ENCODE measurements around the gene AGPAT3. TPM values are rescaled to one million over a fixed set of nuclear protein-coding genes. Genes with fewer than 3 reads are reported as not detected.

AGPAT3 gene
- polyA plus RNA-seq, 6 donors from 2014 or later, result 6.4 to 11.9 (median 8.1) TPM

GRCh38 chr21:43900690-43901089 is 35.7 kb downstream of the AGPAT3 start:
- H3K36me3 Mint-ChIP-seq, result peaks cover 0 to 5% of the 10 kb centered on the region in 2 donors
- H3K4me3 Mint-ChIP-seq, result peak overlapping the region in 1 of 8 donors; percentile 9
- DNase-seq (no peak), ATAC-seq (ENCODE audit: low read depth in 2 of 2) (no peak)
- peak overlapping the region in 1 of 6 donors; percentile 14 for H3K27ac Mint-ChIP-seq
- H3K27me3 Mint-ChIP-seq, result no peaks in the 10 kb centered on the region
- peaks cover 15 to 18% (median 16%) of the 10 kb centered on the region in 3 donors for H3K4me1 Mint-ChIP-seq
- H3K9me3 Mint-ChIP-seq, result peaks cover 0 to 3% (median 0%) of the 10 kb centered on the region in 7 donors

DNA sequence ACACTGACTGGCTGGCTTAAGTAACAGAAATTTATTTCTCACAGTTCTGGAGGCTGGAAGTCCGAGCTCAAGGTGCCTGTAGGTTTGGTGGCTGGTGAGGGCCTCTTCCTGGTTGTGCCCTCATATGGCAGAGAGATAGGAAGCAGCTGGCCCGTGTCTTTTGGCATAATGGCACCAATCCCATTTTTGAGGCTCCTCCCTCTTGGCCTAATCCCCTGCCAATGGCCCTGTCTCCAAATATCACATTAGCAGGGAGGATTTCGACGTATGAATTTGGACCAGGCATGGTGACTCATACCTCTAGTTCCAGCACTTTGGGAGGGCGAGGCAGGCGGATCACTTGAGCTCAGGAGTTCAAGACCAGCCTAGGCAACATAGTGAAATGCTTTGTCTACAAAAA is 37.4 kb downstream of the AGPAT3 start:
- Mint-ChIP-seq H3K4me3 (no peak overlapping the region), H3K27me3 (no peaks in the 10 kb centered on the region), H3K27ac (peak overlapping the region in 1 of 6 donors; percentile 19), H3K4me1 (peaks cover 16 to 19% (median 18%) of the 10 kb centered on the region in 3 donors), H3K36me3 (peaks cover 0 to 11% of the 10 kb centered on the region in 2 donors), H3K9me3 (peaks cover 0 to 3% (median 0%) of the 10 kb centered on the region in 7 donors)
- ATAC-seq (ENCODE audit: low read depth in 2 of 2) (no peak), DNase-seq (no peak)

DNA sequence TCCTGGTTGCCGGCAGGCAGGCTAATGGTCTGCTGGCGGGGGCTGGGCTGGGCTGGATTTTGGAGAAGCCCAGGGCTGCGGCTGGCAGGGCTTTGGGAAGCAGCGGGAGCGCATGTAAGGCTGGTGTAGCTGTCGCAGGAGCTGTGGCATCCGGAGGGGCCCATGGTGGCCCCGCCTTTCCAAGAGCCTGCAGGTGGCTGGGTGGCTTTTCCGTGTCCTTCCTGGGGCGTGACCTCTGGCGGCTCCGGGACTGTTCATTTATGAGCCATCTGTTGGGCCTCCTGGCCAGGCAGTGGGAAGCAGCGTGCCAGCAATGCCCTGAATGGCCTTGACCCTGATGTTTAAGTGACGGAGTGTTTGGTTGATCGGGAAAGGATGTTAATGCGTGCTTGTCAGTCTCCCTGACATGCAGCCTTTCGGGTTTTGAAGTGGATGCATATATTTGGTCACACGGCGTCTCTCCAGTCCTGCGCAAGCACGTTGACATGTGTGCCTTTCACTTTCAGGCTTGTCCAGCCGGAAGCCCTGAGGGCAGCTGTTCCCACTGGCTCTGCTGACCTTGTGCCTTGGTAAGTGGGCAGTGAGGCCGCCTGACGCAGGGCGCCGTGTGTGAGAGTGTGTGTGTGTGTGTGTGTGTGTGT is 38.5 kb downstream of the AGPAT3 start:
- Mint-ChIP-seq H3K27ac (peak overlapping the region in 1 of 6 donors; percentile 15), H3K4me3 (no peak overlapping the region), H3K36me3 (peaks cover 0 to 7% of the 10 kb centered on the region in 2 donors), H3K9me3 (peaks cover 0 to 3% (median 0%) of the 10 kb centered on the region in 7 donors), H3K27me3 (no peaks in the 10 kb centered on the region), H3K4me1 (peaks cover 13 to 19% (median 16%) of the 10 kb centered on the region in 3 donors)
- DNase-seq (no peak), ATAC-seq (ENCODE audit: low read depth in 2 of 2) (no peak)

GRCh38 chr21:43904331-43904781 is 39.3 kb downstream of the AGPAT3 start:
- peaks cover 0 to 7% of the 10 kb centered on the region in 2 donors for H3K36me3 Mint-ChIP-seq
- no peak for ATAC-seq (ENCODE audit: low read depth in 2 of 2)
- no peaks in the 10 kb centered on the region for H3K9me3 Mint-ChIP-seq

GRCh38 chr21:43905726-43906455 is 40.9 kb downstream of the AGPAT3 start:
- DNase-seq (no peak), ATAC-seq (ENCODE audit: low read depth in 2 of 2) (no peak)
- Mint-ChIP-seq H3K27ac (peak overlapping the region in 2 of 6 donors; percentile 12 to 27), H3K4me1 (peaks cover 15 to 16% (median 15%) of the 10 kb centered on the region in 3 donors), H3K9me3 (no peaks in the 10 kb centered on the region), H3K4me3 (no peak overlapping the region), H3K27me3 (no peaks in the 10 kb centered on the region), H3K36me3 (peaks cover 0 to 7% of the 10 kb centered on the region in 2 donors)

More at GRCh38 chr21:43904331-43904781, 39.3 kb downstream of the AGPAT3 start:
- no peak for DNase-seq
- Mint-ChIP-seq H3K4me3 (no peak overlapping the region), H3K27ac (no peak overlapping the region), H3K4me1 (peaks cover 13 to 19% (median 16%) of the 10 kb centered on the region in 3 donors), H3K27me3 (no peaks in the 10 kb centered on the region)

DNA sequence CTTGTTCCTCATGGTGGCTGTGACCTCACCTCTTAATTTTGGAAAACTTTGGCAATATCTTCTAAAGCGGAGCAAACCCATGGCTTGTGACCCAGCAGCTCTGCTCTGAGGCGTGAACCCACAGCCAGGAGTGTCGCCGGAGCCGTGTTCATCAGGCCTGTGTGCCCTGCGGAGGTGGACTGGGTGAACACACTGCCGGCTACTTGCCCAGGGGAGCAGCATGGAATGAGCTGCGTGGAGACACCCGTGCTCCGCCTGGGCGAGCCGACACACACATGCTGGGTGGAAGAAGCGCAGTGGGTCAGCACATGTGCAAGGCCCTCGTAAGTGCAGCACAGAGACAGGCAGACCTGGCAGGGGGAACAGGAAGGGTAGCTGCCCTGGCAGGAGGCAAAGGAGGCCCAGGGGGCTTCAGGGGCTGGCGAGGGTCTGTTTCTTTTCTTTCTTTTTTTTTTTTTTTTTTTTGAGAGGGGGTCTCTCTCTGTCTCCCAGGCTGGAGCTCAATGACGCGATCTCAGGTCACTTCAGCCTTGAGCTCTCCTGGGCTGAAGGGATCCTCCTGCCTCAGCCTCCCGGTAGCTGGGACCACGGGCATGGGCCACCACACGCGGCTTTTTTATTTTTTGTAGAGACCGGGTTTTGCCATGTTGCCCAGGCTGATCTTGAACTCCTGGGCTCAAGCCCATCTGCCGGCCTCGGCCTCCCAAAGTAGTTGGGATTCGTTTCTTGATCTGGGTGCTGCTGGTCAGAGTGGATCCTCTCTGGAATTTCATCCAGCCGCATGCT is 41.8 kb downstream of the AGPAT3 start:
- no peak for DNase-seq
- H3K27ac Mint-ChIP-seq, result no peak overlapping the region

GRCh38 chr21:43907751-43908150 is 42.7 kb downstream of the AGPAT3 start:
- Mint-ChIP-seq H3K9me3 (peaks cover 2 to 9% (median 4%) of the 10 kb centered on the region in 7 donors), H3K36me3 (peaks cover 7 to 17% of the 10 kb centered on the region in 2 donors)
- no peak for ATAC-seq (ENCODE audit: low read depth in 2 of 2)

More for the DNA sequence above, 41.8 kb downstream of the AGPAT3 start:
- H3K4me1 Mint-ChIP-seq, result peaks cover 16 to 19% (median 17%) of the 10 kb centered on the region in 3 donors
- no peaks in the 10 kb centered on the region for H3K9me3 Mint-ChIP-seq
- peaks cover 0 to 10% of the 10 kb centered on the region in 2 donors for H3K36me3 Mint-ChIP-seq
- H3K27me3 Mint-ChIP-seq, result no peaks in the 10 kb centered on the region
- H3K4me3 Mint-ChIP-seq, result no peak overlapping the region
- no peak for ATAC-seq (ENCODE audit: low read depth in 2 of 2)

DNA sequence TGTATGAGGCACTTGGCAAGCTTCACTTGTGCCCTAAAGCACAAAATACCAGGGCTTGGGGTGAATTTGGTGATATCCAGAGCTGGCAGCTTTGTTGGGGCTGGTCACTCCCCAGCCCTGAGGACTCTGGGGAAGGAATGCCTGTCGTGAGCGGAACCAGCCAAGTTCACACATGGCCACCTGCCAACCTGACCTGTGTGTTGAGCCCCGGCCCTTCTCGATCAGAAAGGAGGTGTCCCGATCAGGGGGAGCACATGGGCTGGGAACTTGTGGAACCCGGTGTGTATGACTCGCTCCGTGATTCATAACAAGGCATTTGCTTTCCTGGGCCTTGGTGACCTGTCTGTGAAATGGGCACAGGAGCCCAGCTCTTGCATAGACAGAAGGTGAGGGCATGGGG is 43.1 kb downstream of the AGPAT3 start:
- no peaks in the 10 kb centered on the region for H3K27me3 Mint-ChIP-seq
- H3K27ac Mint-ChIP-seq, result peak overlapping the region in 1 of 6 donors; percentile 61
- no peak for DNase-seq

More at GRCh38 chr21:43907751-43908150, 42.7 kb downstream of the AGPAT3 start:
- Mint-ChIP-seq H3K4me1 (peaks cover 20 to 28% (median 21%) of the 10 kb centered on the region in 3 donors), H3K27me3 (no peaks in the 10 kb centered on the region), H3K27ac (peak overlapping the region in 1 of 6 donors; percentile 61), H3K4me3 (no peak overlapping the region)
- DNase-seq, result no peak

DNA sequence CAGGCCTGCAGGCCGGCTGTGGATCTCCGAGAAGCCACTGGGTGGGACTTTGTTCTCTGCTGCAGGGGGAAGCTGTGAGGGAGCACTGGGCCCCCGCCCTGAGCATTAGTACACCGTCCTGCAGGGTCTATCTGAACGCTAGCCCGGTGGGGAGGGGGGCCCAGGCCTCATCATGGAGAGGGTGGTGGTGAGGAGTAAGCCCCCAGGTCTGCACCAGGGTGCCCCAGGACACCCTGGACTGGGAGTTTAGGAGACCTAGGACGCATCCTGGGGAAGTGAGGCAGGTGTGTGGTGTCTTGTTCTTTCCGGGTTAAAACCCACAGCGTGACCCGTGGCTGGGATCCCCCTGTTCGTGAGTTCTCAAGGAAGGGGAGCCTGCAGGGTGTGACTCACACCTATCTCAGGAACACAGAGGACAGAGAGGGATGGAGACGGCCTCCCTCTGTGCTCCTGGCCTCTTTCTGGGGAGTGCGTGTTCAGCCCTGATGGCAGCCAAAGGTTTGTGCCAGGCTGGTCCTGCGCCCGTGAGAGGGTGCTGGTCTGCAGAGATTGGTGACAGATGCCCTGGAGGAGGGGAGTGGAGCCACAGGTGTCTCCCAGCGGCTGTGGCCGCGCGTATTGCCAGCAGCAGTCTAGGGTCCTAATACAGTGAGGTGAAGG is 44.8 kb downstream of the AGPAT3 start:
- Mint-ChIP-seq H3K36me3 (peaks cover 8 to 18% of the 10 kb centered on the region in 2 donors), H3K4me3 (no peak overlapping the region), H3K4me1 (peaks cover 16 to 26% (median 24%) of the 10 kb centered on the region in 3 donors), H3K9me3 (peaks cover 2 to 12% (median 8%) of the 10 kb centered on the region in 7 donors), H3K27me3 (no peaks in the 10 kb centered on the region), H3K27ac (peak overlapping the region in 1 of 6 donors; percentile 76)
- ATAC-seq (ENCODE audit: low read depth in 2 of 2) (no peak), DNase-seq (no peak)

More for the DNA sequence above, 43.1 kb downstream of the AGPAT3 start:
- Mint-ChIP-seq H3K36me3 (peaks cover 8 to 18% of the 10 kb centered on the region in 2 donors), H3K4me3 (no peak overlapping the region), H3K9me3 (peaks cover 2 to 12% (median 5%) of the 10 kb centered on the region in 7 donors), H3K4me1 (peaks cover 17 to 26% (median 20%) of the 10 kb centered on the region in 3 donors)
- ATAC-seq (ENCODE audit: low read depth in 2 of 2), result no peak

GRCh38 chr21:43910460-43910859 is 45.4 kb downstream of the AGPAT3 start:
- DNase-seq (no peak), ATAC-seq (ENCODE audit: low read depth in 2 of 2) (no peak)
- Mint-ChIP-seq H3K27me3 (no peaks in the 10 kb centered on the region), H3K4me1 (peaks cover 16 to 26% (median 24%) of the 10 kb centered on the region in 3 donors), H3K9me3 (peaks cover 2 to 12% (median 8%) of the 10 kb centered on the region in 7 donors), H3K36me3 (peaks cover 8 to 18% of the 10 kb centered on the region in 2 donors), H3K4me3 (peak overlapping the region in 1 of 8 donors; percentile 17), H3K27ac (peak overlapping the region in 4 of 6 donors; percentile 8 to 76 (median 20))

DNA sequence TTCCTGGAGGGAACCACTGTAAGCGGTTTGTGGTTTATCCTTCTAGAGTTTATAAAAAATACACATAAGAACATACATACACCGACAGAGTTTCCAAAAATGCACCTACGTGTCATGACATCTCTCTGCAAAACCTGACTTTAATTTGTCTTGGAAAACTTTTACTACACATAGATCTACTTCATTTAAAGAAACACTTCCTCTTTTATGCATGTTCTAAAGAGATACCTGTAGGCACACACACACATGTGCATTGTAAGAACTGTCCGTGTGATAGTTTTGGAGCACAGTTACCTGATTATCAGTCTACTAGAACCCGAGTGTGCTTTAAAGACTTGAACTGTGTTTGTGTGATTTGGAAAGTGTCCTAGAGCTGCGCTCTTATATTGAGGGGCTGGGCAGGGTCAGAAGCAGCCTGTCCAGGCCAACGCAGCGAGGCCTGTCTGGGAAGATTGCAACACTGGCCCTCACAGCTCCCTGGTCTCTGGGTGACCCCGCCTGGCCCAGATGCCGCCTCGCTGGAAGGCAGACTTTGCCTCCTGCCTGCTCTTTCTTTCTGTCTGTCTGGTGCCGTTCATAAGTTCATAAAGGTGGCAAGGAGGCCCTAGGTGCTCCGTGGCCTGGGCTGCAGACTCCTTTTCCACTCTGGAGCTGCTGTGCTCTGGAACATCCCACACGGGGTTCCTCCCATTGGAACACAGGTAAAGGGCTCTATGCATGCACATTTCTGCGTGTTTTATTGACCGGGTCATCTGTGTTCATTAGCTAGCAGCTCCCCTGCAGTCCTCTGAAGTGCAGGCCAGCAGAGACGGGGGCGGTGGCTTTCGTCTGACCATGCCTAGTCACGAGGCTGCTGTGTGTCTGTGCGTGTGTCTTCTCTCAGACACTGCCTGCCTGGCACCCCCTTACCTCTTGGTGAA is 46.3 kb downstream of the AGPAT3 start:
- Mint-ChIP-seq H3K4me3 (peak overlapping the region in 1 of 8 donors; percentile 22), H3K9me3 (peaks cover 2 to 12% (median 8%) of the 10 kb centered on the region in 7 donors), H3K27me3 (no peaks in the 10 kb centered on the region), H3K4me1 (peaks cover 19 to 28% (median 27%) of the 10 kb centered on the region in 3 donors), H3K27ac (no peak overlapping the region), H3K36me3 (peaks cover 8 to 10% of the 10 kb centered on the region in 2 donors)
- ATAC-seq (ENCODE audit: low read depth in 2 of 2), result no peak
- no peak for DNase-seq
